VCaP (cell line): Measurements from ENCODE around the gene TMEM187.

Experiments used
- H3K27ac ChIP-seq: fragments of 450-650 bp; 2 replicates; pipeline ENCODE4 v1.5.1; 2017
- CTCF ChIP-seq: fragments of 450-650 bp; conservative IDR thresholded peaks from 2 replicates; pipeline ENCODE4 v1.5.1; 2017; ENCODE audit warnings: mild to moderate bottlenecking, moderate library complexity

Gene TMEM187

DNA sequence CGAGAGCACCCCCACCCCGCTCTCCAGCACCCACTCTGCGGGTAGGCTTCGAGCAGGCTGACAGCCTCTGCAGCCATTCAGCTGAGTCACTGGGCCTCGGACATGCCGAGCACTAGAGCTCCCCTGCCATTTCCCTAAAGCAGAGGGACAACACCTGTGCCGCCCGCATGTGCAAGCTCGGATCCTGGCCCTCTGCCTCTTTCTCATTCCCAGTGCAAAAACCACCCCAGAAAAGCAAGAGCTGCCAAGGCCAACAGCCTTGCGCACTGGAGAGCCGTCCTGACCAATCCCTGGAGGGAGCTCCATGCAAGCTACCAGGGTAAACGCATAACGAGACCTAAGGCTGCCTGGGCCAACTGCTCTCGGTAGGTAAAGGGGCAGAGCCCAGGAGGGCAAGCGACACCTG lies 6.3 kb upstream of the TMEM187 start:
- H3K27ac ChIP-seq: peak overlapping the region; percentile 98; the same call in 1 of the 2 replicates

GRCh38 chrX:153966841-153967535 lies 5.6 kb upstream of the TMEM187 start:
- no peak for TF ChIP-seq CTCF
- peak overlapping the region; percentile 98 for H3K27ac ChIP-seq

More for the DNA sequence above, 6.3 kb upstream of the TMEM187 start:
- no peak for TF ChIP-seq CTCF

GRCh38 chrX:153967536-153968224 lies 4.9 kb upstream of the TMEM187 start:
- peak overlapping the region; percentile 98 for H3K27ac ChIP-seq
- TF ChIP-seq CTCF: no peak

GRCh38 chrX:153968255-153968654 lies 4.3 kb upstream of the TMEM187 start:
- H3K27ac ChIP-seq: peak overlapping the region; percentile 98
- no peak for TF ChIP-seq CTCF

DNA sequence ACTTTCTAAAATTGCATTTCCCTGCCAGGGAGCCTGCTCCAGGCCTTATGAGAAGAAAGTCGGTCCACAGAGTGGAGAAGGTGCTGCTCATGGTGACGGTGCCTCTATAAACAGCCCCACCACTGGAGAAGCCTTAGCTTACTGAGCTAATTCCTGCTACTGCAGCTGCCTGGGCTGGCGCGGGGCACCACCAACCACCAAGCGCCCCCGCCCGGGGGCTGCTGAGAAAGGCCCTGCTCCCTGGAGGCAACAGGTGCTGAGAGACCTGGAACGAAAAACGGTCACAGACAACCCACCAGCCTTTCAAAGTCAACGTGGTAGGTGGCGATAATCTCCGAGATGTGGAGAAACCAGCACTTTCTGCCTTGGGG lies 3.8 kb upstream of the TMEM187 start:
- 0 out of 2 replicates have a peak, but pooled peaks have one; percentile 13 for TF ChIP-seq CTCF
- H3K27ac ChIP-seq: peak overlapping the region; percentile 98

DNA sequence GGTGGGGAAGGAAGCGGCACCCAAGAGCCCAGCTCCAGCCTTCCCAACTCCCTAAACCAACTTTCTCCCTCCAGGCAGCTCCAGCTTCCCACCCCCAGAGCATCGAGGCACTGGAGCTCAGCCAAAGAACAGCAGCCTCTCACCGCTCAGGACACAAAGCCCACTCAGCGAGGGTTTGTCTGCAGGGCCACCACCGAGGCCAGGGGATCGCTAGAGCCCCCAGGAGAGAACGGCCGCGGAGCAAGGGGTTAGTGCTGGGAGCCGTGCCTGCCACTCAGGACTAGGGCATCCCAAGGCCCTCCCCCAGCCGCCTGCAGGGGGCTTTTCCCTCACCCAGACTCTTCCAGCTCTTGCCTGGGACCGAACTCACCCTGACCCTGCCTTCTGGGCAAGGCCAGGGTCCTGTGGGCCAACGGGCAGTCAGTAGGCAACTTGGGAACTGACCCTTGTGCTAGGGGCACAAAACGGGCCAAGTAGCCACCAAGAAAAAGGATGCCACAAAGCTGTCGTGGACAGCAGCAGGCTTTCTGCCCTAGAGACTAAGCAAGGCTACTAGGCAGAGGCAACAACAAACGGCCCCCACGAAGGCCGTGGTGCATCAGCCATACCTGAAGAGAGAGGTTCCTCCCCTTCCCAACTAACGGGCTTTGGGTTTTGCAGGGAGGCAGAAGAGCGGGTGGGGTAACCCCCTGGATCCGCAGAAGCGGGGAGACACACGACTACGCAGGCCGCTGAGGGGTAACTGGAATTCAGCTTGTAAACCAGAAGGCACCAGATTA lies 3.2 kb upstream of the TMEM187 start:
- TF ChIP-seq CTCF: 0 out of 2 replicates have a peak, but pooled peaks have one; percentile 3
- peak overlapping the region; percentile 98 for H3K27ac ChIP-seq

DNA sequence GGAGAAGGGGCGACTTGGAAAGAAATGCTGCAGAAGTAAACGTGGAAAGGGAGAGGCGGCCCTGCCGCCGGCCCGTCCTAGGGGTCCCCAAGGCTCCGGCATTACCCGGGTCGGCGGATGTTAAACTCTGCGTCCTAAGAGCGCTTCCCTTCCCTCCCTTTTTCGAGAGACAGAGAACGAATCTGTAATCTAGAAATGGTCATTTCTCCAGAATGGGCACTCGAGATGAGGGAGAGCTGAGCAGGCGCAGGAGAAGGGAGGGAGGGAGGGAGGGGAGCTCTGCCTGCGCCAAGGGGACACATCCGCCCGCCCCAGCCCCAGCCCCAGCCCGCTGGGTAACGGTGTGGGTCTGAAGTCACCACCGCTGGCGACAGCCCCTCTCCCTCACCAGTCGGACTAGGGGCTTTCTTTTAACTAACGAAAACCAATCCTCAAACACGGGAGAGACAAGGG lies 2.6 kb upstream of the TMEM187 start:
- peak overlapping the region; percentile 98 for H3K27ac ChIP-seq
- no peak for TF ChIP-seq CTCF
